ENCODE measurements around the gene PRKAB2. TPM values are rescaled to one million over a fixed set of nuclear protein-coding genes. Genes with fewer than 3 reads are reported as not detected.

Gene PRKAB2
- total RNA-seq, 4 donors from 2014 or later: 65.2 to 107 (median 80.2) TPM

- no peak overlapping the region for H3K27ac ChIP-seq
- intact Hi-C loops (cut with DNase I; ENCODE audit: low total_unique reads): no loop called here
- TF ChIP-seq, protein P1, sequence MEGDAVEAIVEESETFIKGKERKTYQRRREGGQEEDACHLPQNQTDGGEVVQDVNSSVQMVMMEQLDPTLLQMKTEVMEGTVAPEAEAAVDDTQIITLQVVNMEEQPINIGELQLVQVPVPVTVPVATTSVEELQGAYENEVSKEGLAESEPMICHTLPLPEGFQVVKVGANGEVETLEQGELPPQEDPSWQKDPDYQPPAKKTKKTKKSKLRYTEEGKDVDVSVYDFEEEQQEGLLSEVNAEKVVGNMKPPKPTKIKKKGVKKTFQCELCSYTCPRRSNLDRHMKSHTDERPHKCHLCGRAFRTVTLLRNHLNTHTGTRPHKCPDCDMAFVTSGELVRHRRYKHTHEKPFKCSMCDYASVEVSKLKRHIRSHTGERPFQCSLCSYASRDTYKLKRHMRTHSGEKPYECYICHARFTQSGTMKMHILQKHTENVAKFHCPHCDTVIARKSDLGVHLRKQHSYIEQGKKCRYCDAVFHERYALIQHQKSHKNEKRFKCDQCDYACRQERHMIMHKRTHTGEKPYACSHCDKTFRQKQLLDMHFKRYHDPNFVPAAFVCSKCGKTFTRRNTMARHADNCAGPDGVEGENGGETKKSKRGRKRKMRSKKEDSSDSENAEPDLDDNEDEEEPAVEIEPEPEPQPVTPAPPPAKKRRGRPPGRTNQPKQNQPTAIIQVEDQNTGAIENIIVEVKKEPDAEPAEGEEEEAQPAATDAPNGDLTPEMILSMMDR (IDR thresholded peaks at IDR 0.05 in 4 of 5, conservative IDR thresholded peaks at IDR 0.05 in 1 of 5): no peak
- no peak for TF ChIP-seq POLR2A (IDR thresholded peaks at IDR 0.05)
- H3K36me3 ChIP-seq: no peaks in the 10 kb centered on the region
- no peaks in the 10 kb centered on the region for H3K9me3 ChIP-seq
- no peaks in the 10 kb centered on the region for H3K4me1 ChIP-seq
- H3K27me3 ChIP-seq: no peaks in the 10 kb centered on the region
- DNase-seq: no peak
- in situ Hi-C loops (cut with MboI; ENCODE audit: low sequenced_read_pairs in 4 of 4): no loop called here
- H3K4me3 ChIP-seq: no peak overlapping the region
- no peak for ATAC-seq
Observed at GRCh38 chr1:147215540-147215916, 43.3 kb upstream of the PRKAB2 start.

GRCh38 chr1:147214842-147215539 is 42.7 kb upstream of the PRKAB2 start:
- no peaks in the 10 kb centered on the region for H3K4me1 ChIP-seq
- no peak overlapping the region for H3K4me3 ChIP-seq
- DNase-seq (no peak), ATAC-seq (no peak)
- no peaks in the 10 kb centered on the region for H3K9me3 ChIP-seq
- intact Hi-C loops (cut with DNase I; ENCODE audit: low total_unique reads): no loop called here
- in situ Hi-C loops (cut with MboI; ENCODE audit: low sequenced_read_pairs in 4 of 4): no loop called here
- TF ChIP-seq POLR2A (IDR thresholded peaks at IDR 0.05): no peak
- TF ChIP-seq, protein P1 (IDR thresholded peaks at IDR 0.05 in 4 of 5, conservative IDR thresholded peaks at IDR 0.05 in 1 of 5): no peak
- no peaks in the 10 kb centered on the region for H3K27me3 ChIP-seq
- H3K36me3 ChIP-seq: no peaks in the 10 kb centered on the region
- no peak overlapping the region for H3K27ac ChIP-seq

DNA sequence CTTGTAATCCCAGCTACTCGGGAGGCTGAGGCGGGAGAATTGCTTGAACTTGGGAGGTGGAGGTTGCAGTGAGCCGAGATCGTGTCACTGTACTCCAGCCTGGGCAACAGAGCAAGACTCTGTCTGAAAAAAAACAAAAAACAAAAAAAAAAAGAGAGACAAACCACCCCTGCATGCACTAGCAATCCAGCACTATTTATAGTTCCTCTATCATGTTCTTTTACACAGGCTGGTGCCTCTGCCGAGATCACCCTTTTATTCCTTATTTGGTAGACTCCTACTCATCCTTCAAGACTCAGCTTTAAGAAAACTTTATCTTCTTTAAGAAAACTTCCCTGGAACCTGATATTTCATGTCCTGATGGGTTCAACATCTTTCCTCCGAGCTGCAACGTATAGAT is 42.1 kb upstream of the PRKAB2 start:
- H3K4me1 ChIP-seq: no peaks in the 10 kb centered on the region
- H3K4me3 ChIP-seq: no peak overlapping the region
- intact Hi-C loops (cut with DNase I; ENCODE audit: low total_unique reads): no loop called here
- no peak for TF ChIP-seq POLR2A (IDR thresholded peaks at IDR 0.05)
- TF ChIP-seq, protein P1 (IDR thresholded peaks at IDR 0.05 in 4 of 5, conservative IDR thresholded peaks at IDR 0.05 in 1 of 5): no peak
- H3K27me3 ChIP-seq: no peaks in the 10 kb centered on the region
- DNase-seq (no peak), ATAC-seq (no peak)
- H3K36me3 ChIP-seq: no peaks in the 10 kb centered on the region
- H3K9me3 ChIP-seq: no peaks in the 10 kb centered on the region
- in situ Hi-C loops (cut with MboI; ENCODE audit: low sequenced_read_pairs in 4 of 4): no loop called here
- no peak overlapping the region for H3K27ac ChIP-seq

DNA sequence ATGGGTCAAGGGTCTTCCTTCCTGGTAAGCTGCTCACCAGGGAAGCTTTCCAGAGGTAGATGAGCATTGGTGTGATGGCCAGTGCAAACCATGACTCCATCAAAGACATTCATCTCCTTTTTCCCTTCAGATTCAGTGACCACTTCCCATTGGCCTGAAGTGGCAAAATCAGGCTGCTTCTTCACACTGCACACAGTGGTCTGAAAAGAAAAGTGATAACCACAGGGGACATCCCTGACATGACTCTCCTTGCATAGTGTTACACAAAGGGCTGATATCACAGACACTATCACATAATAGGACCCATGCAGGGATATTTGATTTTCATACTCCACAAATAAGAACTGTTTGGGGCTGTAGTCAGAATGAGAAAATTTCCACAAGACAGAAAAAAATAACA is 41.0 kb upstream of the PRKAB2 start:
- Histone ChIP-seq H3K36me3 (no peaks in the 10 kb centered on the region), H3K27me3 (no peaks in the 10 kb centered on the region), H3K4me3 (no peak overlapping the region), H3K27ac (no peak overlapping the region), H3K9me3 (no peaks in the 10 kb centered on the region), H3K4me1 (no peaks in the 10 kb centered on the region)
- intact Hi-C loops (cut with DNase I; ENCODE audit: low total_unique reads): no loop called here
- TF ChIP-seq POLR2A (IDR thresholded peaks at IDR 0.05): no peak
- TF ChIP-seq, protein P1 (IDR thresholded peaks at IDR 0.05 in 4 of 5, conservative IDR thresholded peaks at IDR 0.05 in 1 of 5): no peak
- DNase-seq: no peak
- in situ Hi-C loops (cut with MboI; ENCODE audit: low sequenced_read_pairs in 4 of 4): no loop called here
- ATAC-seq: no peak

DNA sequence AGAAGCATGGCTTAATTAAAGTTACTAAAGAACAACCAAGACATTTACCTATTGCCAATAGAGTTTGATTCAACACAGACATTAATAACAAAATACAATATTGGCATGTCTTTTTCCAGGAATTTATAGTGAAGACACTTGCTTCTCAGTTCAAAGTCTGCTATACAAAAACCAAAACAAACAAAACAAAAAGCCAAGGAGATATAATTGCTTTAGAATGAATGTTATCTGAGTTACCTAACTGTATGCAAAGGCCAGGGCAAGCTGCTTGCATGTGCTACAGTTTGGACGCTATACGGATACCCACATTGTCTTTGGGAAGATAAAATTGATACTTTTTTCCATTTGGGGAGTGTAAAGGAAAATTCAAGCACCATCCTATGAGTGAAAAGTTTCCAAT is 39.3 kb upstream of the PRKAB2 start:
- no peaks in the 10 kb centered on the region for H3K9me3 ChIP-seq
- in situ Hi-C loops (cut with MboI; ENCODE audit: low sequenced_read_pairs in 4 of 4): no loop called here
- TF ChIP-seq, protein P1 (IDR thresholded peaks at IDR 0.05 in 4 of 5, conservative IDR thresholded peaks at IDR 0.05 in 1 of 5): no peak
- no peak for TF ChIP-seq POLR2A (IDR thresholded peaks at IDR 0.05)
- ATAC-seq: no peak
- no peak overlapping the region for H3K27ac ChIP-seq
- H3K4me3 ChIP-seq: no peak overlapping the region
- no peaks in the 10 kb centered on the region for H3K36me3 ChIP-seq
- H3K27me3 ChIP-seq: no peaks in the 10 kb centered on the region
- no peak for DNase-seq
- intact Hi-C loops (cut with DNase I; ENCODE audit: low total_unique reads): no loop called here
- H3K4me1 ChIP-seq: no peaks in the 10 kb centered on the region
